Measurements from ENCODE around the gene YARS1.
A peak's percentile ranks its signal among the peaks of the same experiment; 100 is the strongest.

Gene YARS1

DNA sequence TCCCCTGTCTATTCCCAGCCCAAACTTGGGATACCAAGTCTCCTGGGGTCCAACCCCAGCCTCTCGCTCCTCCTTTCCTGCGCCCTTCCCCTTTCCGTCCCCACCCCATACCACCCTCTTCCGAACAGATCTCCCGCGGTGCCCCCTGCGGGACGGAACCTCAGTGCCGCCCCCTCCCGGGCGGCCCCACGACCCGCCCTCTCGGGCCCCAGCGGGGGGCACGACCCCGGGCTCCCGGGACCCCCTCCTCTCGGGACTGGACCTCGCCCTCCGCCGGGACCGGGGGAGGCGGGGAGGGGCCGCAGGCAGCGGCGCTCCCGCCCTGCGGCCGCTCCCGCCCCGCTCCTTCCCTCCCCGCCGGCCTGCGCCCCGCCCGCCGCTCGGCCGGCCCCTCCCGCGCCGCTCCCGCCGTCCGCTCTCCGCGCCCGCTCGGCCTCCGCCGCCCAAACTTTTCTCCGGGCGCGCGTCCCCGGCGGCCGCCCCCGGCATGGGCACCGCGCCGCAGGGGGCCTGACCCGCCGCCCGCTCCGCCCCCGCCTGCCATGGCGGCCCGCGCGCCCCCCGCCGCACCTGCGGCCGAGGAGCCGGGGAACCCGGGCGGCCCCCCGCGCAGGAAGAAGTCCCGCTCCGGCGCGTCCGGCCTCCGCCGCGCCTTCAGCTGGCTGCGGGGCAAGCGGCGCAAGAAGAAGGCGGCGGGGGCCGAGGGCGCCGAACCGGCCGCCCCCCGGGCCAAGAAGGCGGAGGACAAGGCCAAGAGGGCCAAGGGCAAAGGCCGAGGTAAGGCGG, 75.6 kb downstream of the YARS1 start:
- TF ChIP-seq, protein P1, sequence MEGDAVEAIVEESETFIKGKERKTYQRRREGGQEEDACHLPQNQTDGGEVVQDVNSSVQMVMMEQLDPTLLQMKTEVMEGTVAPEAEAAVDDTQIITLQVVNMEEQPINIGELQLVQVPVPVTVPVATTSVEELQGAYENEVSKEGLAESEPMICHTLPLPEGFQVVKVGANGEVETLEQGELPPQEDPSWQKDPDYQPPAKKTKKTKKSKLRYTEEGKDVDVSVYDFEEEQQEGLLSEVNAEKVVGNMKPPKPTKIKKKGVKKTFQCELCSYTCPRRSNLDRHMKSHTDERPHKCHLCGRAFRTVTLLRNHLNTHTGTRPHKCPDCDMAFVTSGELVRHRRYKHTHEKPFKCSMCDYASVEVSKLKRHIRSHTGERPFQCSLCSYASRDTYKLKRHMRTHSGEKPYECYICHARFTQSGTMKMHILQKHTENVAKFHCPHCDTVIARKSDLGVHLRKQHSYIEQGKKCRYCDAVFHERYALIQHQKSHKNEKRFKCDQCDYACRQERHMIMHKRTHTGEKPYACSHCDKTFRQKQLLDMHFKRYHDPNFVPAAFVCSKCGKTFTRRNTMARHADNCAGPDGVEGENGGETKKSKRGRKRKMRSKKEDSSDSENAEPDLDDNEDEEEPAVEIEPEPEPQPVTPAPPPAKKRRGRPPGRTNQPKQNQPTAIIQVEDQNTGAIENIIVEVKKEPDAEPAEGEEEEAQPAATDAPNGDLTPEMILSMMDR (IDR thresholded peaks at IDR 0.05): peak; percentile 58
- TF ChIP-seq ZFX (IDR thresholded peaks at IDR 0.05; ENCODE audit: borderline replicate concordance): no peak
- H3K27ac ChIP-seq: peak overlapping the region; percentile 75

DNA sequence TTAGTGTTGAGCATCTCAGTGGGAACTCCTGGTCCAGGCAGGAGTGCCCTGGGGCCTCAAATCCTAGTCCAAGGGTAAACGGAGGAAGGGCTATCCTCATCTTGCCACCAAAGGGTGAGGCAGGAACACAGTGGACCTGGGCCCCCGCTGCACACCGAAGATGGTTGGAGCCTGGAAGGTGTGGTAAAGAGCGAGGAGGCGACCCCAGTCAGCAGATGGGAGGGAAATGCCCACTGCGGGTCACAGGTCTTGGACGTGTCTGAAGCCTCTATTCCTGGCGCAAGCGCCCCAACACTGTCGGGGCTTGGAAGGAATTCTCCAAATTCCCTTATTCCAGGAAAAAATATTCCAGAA, 76.1 kb downstream of the YARS1 start:
- no peak for TF ChIP-seq ZFX (IDR thresholded peaks at IDR 0.05; ENCODE audit: borderline replicate concordance)
- TF ChIP-seq, protein P1 (IDR thresholded peaks at IDR 0.05): no peak
- peak overlapping the region; percentile 75 for H3K27ac ChIP-seq

DNA sequence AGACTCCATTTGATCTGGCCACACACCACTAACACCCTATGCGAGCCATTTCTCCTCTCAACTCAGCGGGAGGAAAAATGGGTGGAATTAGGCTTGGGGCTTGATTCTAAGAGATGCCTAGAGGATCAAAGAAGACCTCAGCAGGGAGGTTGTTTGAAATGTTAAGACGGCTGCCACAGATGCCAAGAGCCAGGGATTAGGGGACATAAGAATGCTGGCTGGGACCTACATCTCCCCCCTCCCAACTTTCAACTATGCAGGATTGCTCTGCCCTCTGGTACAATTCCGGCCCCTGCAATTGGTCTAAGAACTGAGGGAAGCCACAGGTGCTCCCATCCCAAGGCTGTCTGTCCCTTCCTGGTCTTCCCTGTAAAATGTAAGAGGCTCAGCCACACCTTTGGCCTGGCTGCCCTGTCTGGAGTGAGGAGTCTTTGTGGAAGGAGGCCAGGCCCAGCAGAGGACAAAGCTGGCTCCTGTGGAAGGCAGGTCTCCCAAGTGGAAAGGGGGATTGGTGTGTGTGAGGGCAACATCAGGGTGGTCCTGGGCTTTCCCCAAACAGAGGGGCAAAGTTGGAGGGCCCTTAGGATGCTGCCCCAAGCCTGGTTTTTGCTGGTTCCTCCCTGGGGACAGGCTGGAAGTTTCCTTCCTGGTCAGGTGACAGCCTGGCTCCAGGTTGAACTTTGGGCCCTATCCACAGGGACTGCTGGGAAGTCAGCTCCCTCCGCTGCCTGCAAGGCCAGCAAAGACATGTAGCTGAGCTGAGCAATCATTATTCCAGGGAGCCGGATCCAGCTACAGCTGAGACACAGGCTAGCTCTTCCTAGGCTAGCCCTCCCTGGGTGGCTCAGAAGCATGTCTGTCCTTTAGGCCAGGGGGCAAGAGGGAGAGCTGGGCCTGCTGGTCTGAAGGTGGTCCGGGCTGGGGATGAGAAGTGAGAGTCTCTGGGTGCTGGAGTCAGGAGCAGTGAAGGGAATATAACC, 80.1 kb downstream of the YARS1 start:
- H3K27ac ChIP-seq: peak overlapping the region; percentile 65
- no peak for TF ChIP-seq ZFX (IDR thresholded peaks at IDR 0.05; ENCODE audit: borderline replicate concordance)
- TF ChIP-seq, protein P1 (IDR thresholded peaks at IDR 0.05): no peak

DNA sequence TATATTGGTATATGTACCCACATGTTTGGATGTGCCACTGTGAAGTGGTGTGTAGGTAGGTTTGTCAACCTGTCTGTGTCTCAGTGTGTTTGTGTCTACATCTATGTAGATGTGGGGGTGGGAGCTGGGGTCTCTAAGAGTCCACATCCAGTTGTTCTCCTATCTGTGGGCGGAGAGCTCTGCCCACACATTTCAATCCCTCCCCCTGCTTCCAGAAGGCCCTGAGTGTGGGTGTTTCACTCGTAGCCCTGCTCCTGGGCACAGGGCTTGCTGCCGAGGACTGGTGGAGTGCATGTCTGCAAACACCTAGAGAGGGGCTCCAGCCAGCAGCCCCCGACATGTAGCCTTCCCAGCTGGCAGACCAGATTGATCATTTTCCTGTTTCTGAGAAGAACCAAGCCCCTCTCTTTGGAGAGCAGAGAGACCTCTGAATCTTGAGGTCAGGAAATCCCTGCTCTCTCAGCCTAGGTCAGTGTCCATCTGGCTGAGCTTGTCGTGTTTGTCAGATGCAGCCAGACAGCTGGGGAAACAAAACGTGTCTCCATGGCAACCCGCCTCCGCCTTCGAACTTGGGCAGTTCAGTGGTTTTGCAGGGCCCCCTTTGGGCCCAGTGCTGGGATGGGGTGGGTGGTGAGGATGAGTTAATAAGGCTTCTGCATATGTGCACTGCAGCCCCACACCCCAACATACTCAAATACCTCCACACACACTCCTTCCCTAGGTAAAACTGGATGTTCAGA, 83.4 kb downstream of the YARS1 start:
- H3K27ac ChIP-seq: no peak overlapping the region
- TF ChIP-seq, protein P1 (IDR thresholded peaks at IDR 0.05): no peak
- TF ChIP-seq ZFX (IDR thresholded peaks at IDR 0.05; ENCODE audit: borderline replicate concordance): no peak

DNA sequence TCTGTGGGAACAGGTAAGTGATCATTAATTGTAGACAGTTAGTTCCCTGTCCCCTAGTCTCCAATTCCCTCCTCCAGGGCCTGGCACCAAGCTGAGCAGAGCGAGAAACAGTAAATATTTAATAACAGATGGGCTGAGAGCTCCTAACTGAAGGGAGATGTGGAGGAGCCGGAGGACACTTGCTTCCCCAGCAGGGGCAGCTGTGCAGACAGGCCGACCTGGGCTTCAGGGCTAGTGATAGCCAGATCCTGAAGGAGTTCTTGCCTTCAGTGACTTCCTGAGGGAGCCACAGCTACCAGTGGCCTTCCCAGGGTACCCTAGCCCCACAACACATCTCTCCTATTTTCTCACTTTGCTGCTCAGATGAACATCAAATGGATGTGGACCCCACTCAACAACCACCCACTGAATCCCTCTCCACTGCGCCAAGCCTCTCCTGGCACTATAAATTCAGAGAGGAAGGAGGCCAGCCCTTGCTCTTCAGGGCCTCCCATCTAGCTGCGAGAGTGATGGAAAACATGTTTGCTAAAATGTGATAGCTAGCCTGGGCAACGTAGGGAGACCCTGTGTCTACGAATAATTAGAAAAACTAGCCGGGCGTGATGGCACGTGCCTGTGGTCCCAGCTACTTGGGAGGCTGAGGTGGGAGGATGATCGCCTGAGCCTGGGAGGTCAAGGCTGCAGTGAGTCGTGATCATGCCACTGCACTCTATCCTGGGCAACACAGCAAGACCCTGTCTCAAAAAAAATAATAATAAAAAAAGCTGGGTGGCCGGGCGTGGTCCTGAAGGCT, 87.7 kb downstream of the YARS1 start:
- no peak overlapping the region for H3K27ac ChIP-seq

More for the DNA sequence above, 87.7 kb downstream of the YARS1 start:
- TF ChIP-seq, protein P1 (IDR thresholded peaks at IDR 0.05): no peak
- no peak for TF ChIP-seq ZFX (IDR thresholded peaks at IDR 0.05; ENCODE audit: borderline replicate concordance)

Data from 22Rv1 (cell line).